ENCODE measurements around the gene METTL22.
A peak's percentile ranks its signal among the peaks of the same experiment; 100 is the strongest.

The METTL22 gene

DNA sequence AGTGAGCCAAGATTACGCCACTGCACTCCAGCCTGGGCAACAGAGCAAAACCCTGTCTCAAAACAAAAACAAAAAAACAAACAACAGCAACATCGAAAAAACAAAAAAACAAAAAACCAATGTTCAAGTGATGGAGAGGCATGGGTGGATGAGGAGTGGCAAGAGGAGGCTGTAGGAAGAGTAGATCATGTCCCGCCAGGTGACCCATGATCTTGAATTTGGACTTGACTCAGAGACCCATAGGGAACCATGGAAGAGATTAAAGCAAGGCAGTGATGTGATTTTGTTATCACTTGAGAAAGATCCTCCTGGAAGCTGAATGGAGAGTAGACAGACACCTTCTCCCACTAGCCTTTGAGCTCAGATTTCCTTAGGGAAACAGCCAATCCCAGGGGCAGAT lies 64.1 kb downstream of the METTL22 start:
- Histone ChIP-seq H3K4me3 (ENCODE audit: low read length) (peak overlapping the region; percentile 7), H3K4me1 (ENCODE audit: insufficient read depth, low read length) (peaks cover 15% of the 10 kb centered on the region), H2AFZ (ENCODE audit: low read depth, low read length) (no peak overlapping the region), H3K27me3 (ENCODE audit: insufficient read depth, low read length) (no peaks in the 10 kb centered on the region), H3K9me3 (ENCODE audit: low read length) (peaks cover 12% of the 10 kb centered on the region), H3K36me3 (ENCODE audit: insufficient read depth, low read length) (peaks cover 17% of the 10 kb centered on the region)

DNA sequence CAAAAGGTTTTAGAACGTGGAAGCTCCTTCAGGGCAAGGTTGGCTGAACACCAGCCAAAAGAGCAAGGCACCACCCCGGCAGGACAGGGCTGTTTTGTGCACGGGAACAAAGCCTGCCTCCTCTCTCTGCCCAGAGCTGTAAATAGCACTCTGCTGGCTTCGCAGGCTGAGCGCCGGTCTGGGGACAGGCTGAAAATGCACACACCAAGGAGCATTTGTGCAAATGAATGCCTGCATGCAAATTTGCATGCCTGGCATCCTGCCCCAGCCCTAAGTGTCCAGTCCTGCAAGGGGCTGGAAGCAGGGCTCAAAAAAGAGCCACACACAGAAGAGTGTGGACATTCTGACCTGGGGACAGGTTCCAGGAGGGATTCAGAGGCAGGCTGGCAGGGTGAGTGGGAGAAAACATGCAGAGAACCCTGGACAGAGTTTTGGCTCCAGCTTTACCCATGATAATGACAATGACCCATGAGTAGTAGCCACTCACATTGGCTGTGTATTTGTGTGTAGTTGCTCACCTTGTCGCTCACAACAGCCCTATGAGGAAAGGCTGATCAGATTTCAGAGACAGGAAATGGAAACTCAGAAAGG lies 64.6 kb downstream of the METTL22 start:
- H3K36me3 ChIP-seq (ENCODE audit: insufficient read depth, low read length) = peaks cover 19% of the 10 kb centered on the region
- H3K9me3 ChIP-seq (ENCODE audit: low read length) = peaks cover 12% of the 10 kb centered on the region
- H3K4me3 ChIP-seq (ENCODE audit: low read length) = peak overlapping the region; percentile 7
- H2AFZ ChIP-seq (ENCODE audit: low read depth, low read length) = no peak overlapping the region
- H3K4me1 ChIP-seq (ENCODE audit: insufficient read depth, low read length) = peaks cover 15% of the 10 kb centered on the region
- H3K27me3 ChIP-seq (ENCODE audit: insufficient read depth, low read length) = no peaks in the 10 kb centered on the region

DNA sequence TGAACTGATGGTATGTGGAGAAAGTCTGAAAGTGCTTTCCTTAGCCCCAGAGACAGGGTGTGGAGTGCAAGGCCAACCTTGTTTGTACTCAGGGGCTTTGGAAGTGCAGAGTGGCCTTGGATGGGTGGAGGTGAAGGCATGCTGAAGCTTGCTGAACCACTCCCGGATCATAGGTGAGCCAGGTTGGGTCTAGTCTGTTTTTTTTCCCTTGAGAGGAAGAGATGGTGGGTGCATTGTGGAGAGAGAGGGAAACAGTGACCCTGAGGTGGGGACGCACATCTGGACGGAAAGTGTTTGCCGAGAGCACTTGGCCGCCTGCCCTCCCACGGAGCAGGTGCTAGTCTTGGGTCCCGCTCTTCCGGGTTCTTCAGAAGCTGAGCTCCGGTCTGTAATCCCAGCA lies 65.4 kb downstream of the METTL22 start:
- Histone ChIP-seq H3K27me3 (ENCODE audit: insufficient read depth, low read length) (no peaks in the 10 kb centered on the region), H3K4me1 (ENCODE audit: insufficient read depth, low read length) (peaks cover 15% of the 10 kb centered on the region), H3K9me3 (ENCODE audit: low read length) (peaks cover 12% of the 10 kb centered on the region), H3K36me3 (ENCODE audit: insufficient read depth, low read length) (peaks cover 19% of the 10 kb centered on the region), H3K4me3 (ENCODE audit: low read length) (no peak overlapping the region), H2AFZ (ENCODE audit: low read depth, low read length) (no peak overlapping the region)

DNA sequence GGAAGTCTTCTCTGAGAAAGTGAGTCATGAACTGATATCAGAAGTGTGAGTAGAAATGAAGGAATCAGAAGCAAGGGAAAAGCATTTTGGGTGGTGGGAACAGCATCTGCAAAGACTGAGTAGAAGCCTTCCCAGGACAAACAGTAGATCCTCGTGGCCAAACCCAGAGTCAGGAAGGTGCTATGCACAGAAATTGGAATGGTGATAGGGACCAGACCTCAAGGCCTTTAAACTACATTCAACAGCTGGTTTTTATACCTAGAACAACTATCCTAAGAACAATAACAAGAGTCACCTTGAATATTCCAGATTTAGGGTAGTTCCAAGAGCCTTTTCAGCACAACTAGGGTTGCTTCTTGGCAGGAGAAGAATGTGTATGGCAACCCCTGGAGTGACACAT lies 68.2 kb downstream of the METTL22 start:
- H3K9me3 ChIP-seq (ENCODE audit: low read length) = peaks cover 12% of the 10 kb centered on the region
- H3K4me1 ChIP-seq (ENCODE audit: insufficient read depth, low read length) = peaks cover 19% of the 10 kb centered on the region
- no peak overlapping the region for H2AFZ ChIP-seq (ENCODE audit: low read depth, low read length)
- peaks cover 18% of the 10 kb centered on the region for H3K36me3 ChIP-seq (ENCODE audit: insufficient read depth, low read length)
- H3K27me3 ChIP-seq (ENCODE audit: insufficient read depth, low read length) = no peaks in the 10 kb centered on the region
- H3K4me3 ChIP-seq (ENCODE audit: low read length) = no peak overlapping the region

DNA sequence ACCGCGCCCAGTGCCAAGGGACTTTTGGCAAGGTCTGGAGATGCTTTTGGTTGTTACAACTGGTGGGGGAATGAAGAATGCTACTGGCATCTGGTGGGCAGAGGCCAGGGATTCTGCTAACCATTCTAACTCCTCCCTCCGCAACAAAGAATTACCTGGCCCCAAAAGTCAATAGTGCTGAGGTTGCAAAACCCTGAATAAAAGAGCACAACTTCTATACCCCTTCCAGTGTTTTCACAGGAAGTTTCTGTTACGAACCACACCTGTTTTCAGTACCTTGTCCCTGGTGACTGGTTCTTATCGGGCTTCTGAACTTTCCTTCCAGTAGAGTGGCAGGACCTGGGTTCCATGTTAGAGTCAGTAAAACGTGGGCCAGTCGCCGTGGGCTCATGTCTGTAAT lies 70.2 kb downstream of the METTL22 start:
- Histone ChIP-seq H2AFZ (ENCODE audit: low read depth, low read length) (no peak overlapping the region), H3K9me3 (ENCODE audit: low read length) (peaks cover 12% of the 10 kb centered on the region), H3K4me3 (ENCODE audit: low read length) (no peak overlapping the region), H3K36me3 (ENCODE audit: insufficient read depth, low read length) (peaks cover 18% of the 10 kb centered on the region), H3K4me1 (ENCODE audit: insufficient read depth, low read length) (peaks cover 11% of the 10 kb centered on the region), H3K27me3 (ENCODE audit: insufficient read depth, low read length) (no peaks in the 10 kb centered on the region)

DNA sequence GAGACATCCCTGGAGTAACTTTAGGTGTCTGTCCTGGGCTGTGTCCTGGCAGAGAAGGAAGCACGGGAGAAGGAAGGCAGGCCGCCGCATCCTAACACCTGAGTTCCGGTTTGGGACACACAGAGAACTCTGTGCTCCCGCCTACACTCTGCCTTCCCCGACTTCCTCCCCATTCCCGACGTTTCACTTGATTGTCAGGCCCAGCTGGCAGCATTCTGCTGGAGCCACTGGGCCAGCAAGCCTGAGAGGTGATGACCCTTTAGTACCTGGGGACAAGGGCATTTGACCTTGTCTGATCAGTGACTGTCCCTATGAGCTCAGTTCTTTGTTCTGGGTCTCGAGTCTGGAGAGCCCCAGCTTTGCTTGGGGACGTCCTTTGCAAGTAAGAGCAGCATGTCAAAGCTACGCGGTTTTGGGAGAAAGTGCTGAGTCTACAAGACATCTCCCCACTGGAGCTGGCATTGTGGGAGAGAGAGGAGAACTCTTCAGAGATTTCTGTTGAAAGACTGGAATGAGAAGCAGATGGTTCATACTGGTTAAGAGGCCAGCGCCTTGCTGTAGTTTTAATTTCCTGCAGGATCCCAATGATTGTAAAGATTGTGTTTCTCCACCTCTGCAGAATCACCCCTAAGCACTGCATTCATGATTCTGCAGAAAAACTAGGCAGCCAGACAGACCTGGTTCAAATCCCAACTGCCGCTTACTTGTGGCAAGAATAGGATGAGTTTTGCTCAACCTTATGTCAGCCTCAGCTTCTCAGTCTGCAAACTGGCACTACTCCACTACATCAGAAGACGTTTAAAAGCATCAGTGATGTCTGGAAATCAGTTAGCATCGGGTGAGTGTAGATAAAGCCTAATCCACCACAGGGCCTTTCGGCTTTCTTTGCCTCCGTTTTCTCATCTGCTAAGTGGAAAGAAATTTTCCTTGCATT lies 73.6 kb downstream of the METTL22 start:
- peaks cover 2% of the 10 kb centered on the region for H3K9me3 ChIP-seq (ENCODE audit: low read length)
- H3K4me3 ChIP-seq (ENCODE audit: low read length) = no peak overlapping the region
- peaks cover 13% of the 10 kb centered on the region for H3K36me3 ChIP-seq (ENCODE audit: insufficient read depth, low read length)
- peaks cover 9% of the 10 kb centered on the region for H3K4me1 ChIP-seq (ENCODE audit: insufficient read depth, low read length)
- no peaks in the 10 kb centered on the region for H3K27me3 ChIP-seq (ENCODE audit: insufficient read depth, low read length)
- H2AFZ ChIP-seq (ENCODE audit: low read depth, low read length) = no peak overlapping the region

DNA sequence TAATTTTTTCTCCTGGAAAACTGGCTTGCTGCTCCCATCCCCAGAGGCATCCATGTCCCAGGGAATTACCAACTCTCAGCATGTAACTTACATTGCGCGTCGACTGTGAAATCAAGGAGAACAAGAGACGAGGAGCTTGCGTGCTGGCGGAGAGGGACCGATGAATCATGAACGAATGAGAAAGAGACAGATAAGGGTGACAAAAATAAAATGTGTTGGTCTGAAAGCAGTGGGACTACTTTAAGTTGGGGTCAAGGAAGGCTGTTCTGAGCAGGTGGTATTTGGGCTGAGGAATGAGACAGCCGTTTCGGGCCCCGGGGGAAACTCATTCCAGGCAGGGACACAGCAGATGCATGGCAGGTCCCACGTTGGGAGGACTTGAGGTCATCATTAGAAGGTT lies 75.4 kb downstream of the METTL22 start:
- Histone ChIP-seq H3K9me3 (ENCODE audit: low read length) (no peaks in the 10 kb centered on the region), H3K27me3 (ENCODE audit: insufficient read depth, low read length) (no peaks in the 10 kb centered on the region), H3K36me3 (ENCODE audit: insufficient read depth, low read length) (peaks cover 12% of the 10 kb centered on the region), H3K4me1 (ENCODE audit: insufficient read depth, low read length) (peaks cover 9% of the 10 kb centered on the region), H3K4me3 (ENCODE audit: low read length) (no peak overlapping the region), H2AFZ (ENCODE audit: low read depth, low read length) (no peak overlapping the region)

DNA sequence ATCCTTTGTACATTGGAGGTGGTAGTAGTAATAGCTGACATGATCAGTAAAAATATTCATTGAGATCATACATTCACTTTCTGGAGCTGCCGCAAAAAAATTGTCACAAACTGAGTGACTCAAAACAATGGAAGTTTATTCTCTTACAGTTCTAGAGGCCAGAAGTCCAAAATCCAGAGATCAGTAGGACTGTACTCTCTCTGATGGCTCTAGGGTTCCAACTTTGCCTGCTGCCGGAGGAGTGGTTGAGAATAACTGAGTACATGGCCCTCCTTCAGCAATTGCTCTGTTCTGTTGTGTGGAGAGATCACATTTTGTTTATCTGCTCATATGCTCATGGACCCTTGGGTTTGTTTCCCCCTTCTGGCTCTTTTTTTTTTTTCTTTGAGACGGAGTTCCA lies 76.5 kb downstream of the METTL22 start:
- Histone ChIP-seq H3K27me3 (ENCODE audit: insufficient read depth, low read length) (no peaks in the 10 kb centered on the region), H3K36me3 (ENCODE audit: insufficient read depth, low read length) (peaks cover 9% of the 10 kb centered on the region), H3K4me1 (ENCODE audit: insufficient read depth, low read length) (peaks cover 9% of the 10 kb centered on the region)

More for the DNA sequence above, 76.5 kb downstream of the METTL22 start:
- Histone ChIP-seq H2AFZ (ENCODE audit: low read depth, low read length) (no peak overlapping the region), H3K9me3 (ENCODE audit: low read length) (no peaks in the 10 kb centered on the region), H3K4me3 (ENCODE audit: low read length) (no peak overlapping the region)
